Stimulated activated effector memory CD8-positive, alpha-beta T cell treated with anti-CD3 and anti-CD28 coated beads, Interleukin-12 subunit alpha, Interleukin-12 subunit beta, amount 100 ng/mL, for 72 hours (primary cell): Measurements from ENCODE around the gene CIB2.
A peak's percentile ranks its signal among the peaks of the same experiment; 100 is the strongest.

Experiments used
- ATAC-seq: fragments of 150-1000 bp; cut with Tn5 transposase; 2 replicates; pipeline ENCODE4 v1.10.0; 2021
- DNase-seq, 2 donors: peaks; one replicate each; pipeline ENCODE4 v3.0.0; 2021 to 2022; ENCODE audit warnings: low spot score in 2 of 2
- H3K27ac Mint-ChIP-seq: one replicate; pipeline ENCODE4 v1.8.0; 2022; ENCODE audit warnings: mild to moderate bottlenecking, mixed read lengths
- H3K36me3 Mint-ChIP-seq: one replicate; pipeline ENCODE4 v1.8.0; 2022; ENCODE audit warnings: mild to moderate bottlenecking, mixed read lengths
- H3K4me1 Mint-ChIP-seq: one replicate; pipeline ENCODE4 v1.8.0; 2022; ENCODE audit warnings: mixed read lengths
- H3K4me3 Mint-ChIP-seq: one replicate; pipeline ENCODE4 v1.8.0; 2022; ENCODE audit warnings: mild to moderate bottlenecking, mixed read lengths
- H3K9me3 Mint-ChIP-seq: one replicate; pipeline ENCODE4 v1.8.0; 2022; ENCODE audit warnings: mixed read lengths

Gene CIB2

DNA sequence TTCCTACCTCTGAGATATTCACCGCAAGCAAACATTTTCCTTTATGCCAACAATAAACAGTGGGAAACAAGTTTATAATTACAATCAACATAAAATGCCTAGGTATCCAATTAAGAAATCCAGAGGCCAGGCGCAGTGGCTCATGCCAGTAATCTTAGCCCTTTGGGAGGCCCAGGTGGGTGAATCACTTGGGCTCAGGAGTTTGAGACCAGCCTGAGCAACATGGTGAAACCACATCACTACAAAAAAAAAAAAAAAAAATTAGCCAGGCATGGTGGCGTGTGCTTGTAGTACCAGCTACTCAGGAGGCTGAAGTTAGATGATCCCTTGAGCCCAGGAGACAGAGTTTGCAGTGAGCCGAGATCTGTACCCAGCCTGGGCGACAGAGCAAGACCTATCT, 71.0 kb downstream of the CIB2 start:
- ATAC-seq (peak; percentile 56), DNase-seq (no peak)
- Mint-ChIP-seq H3K9me3 (no peaks in the 10 kb centered on the region), H3K4me1 (peaks cover 51% of the 10 kb centered on the region), H3K4me3 (no peak overlapping the region), H3K36me3 (no peaks in the 10 kb centered on the region), H3K27ac (peak overlapping the region; percentile 76)

DNA sequence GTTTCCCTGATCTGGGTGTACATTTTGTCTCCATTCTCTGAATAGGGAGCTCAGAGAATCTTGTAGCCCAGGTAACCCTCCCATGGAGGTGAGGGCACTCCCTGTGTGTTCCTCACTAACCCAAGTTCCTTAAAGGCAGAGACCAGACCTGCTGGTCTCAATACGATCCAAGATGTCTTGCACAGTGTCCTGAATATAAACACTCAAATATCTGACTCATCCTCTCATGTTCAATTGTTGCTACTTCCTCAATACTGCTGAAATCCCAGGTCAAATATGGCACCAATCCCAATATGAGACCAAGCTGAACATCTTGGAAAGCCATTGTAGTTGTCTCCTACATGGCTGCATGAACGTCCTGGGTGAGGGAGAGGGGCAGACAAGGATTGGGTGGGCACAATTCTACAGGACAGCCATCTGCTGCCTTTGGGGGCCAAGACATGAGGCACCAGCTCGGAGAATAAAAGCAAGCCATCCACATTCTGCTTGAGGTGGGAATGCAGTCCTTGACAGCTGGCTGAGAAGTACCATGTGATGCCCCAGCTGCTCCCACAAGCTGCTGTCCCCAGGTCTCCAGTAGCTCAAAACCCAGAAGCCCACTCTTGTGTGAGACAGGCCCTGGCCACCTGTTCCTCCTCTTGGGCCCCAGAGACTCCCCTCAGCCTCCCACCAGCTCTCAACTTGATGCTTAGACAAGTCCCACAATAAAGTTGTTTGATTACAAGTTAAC, 72.0 kb downstream of the CIB2 start:
- no peaks in the 10 kb centered on the region for H3K9me3 Mint-ChIP-seq
- ATAC-seq (no peak), DNase-seq (no peak)
- no peaks in the 10 kb centered on the region for H3K36me3 Mint-ChIP-seq
- peaks cover 57% of the 10 kb centered on the region for H3K4me1 Mint-ChIP-seq
- H3K27ac Mint-ChIP-seq, result peak overlapping the region; percentile 76
- no peak overlapping the region for H3K4me3 Mint-ChIP-seq

DNA sequence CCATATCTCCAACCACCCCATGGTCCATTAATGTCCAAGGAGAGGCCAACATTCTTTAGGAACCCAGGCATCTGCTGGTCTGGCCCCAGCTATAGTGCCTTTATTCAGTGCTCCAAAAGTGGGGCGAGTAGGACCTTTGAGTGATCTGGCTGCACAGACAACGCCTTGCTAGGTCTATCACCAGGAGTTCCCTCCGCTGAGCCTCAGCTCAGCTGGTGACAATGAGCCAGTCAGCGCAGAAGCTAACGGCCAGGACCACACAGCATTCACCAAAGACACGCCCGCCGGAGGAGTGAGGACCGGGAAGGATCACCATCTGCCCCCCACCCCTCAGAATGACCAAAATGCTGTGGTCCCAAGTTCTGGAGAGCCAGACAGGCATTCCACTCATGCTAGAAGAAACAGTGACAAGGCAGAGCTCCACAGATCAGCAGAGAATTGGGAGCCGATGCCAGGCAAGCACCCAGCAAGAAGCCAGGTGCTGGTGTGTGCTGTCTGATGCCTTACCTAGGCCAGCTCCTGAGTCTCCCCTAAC, 72.8 kb downstream of the CIB2 start:
- H3K9me3 Mint-ChIP-seq, result no peaks in the 10 kb centered on the region
- DNase-seq, result no peak
- peaks cover 64% of the 10 kb centered on the region for H3K4me1 Mint-ChIP-seq
- peak overlapping the region; percentile 76 for H3K27ac Mint-ChIP-seq
- no peak for ATAC-seq
- H3K36me3 Mint-ChIP-seq, result peaks cover 7% of the 10 kb centered on the region
- H3K4me3 Mint-ChIP-seq, result no peak overlapping the region

DNA sequence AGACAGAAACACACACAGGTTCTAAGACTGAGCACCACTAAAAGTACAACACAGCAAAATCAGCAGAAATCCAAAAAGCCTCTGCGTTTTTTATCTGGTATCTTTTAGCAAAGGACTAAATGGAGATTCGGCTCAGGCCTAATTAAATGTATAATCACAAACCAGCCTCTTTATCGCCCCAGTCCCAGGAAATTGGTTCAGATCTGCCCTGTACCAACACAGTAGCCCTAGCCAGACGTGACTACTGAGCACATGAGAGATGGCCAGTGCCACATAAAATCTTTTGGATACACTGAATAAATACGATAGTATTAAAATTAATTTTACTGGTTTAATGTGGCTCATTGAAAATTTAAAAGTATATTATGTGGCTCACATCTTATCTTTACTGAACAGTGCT, 73.4 kb downstream of the CIB2 start:
- ATAC-seq (no peak), DNase-seq (no peak)
- Mint-ChIP-seq H3K36me3 (peaks cover 13% of the 10 kb centered on the region), H3K27ac (peak overlapping the region; percentile 70), H3K9me3 (no peaks in the 10 kb centered on the region), H3K4me1 (peaks cover 71% of the 10 kb centered on the region), H3K4me3 (no peak overlapping the region)

DNA sequence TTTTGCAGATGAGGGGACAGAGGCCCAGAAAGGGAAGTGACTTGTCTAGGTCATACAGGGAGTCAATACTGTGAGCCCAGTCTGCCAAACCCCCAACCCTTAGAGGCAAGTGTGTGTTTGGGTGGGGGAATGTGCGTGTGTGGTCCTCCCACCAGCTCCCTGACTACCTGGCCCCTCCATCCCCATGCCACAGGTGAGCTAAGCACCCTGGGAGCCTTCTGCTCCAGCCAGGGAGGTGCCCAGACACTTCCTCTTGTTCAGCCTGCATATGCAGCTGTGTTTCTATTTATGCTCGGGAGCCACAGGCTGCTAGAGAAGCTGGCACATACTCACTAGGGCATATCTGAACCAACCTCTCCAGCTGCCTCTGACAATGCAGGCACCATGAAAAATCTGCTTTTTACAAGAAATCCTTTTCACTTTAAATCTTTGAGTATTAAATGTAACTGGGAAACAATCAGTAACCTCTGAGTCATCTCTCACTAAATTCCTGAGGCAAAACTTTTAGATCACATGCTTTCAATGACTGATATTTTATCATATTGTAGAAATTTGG, 74.5 kb downstream of the CIB2 start:
- Mint-ChIP-seq H3K9me3 (no peaks in the 10 kb centered on the region), H3K4me1 (peaks cover 76% of the 10 kb centered on the region), H3K27ac (peak overlapping the region; percentile 70), H3K36me3 (peaks cover 20% of the 10 kb centered on the region), H3K4me3 (peak overlapping the region; percentile 39)
- no peak for ATAC-seq
- DNase-seq, result no peak

DNA sequence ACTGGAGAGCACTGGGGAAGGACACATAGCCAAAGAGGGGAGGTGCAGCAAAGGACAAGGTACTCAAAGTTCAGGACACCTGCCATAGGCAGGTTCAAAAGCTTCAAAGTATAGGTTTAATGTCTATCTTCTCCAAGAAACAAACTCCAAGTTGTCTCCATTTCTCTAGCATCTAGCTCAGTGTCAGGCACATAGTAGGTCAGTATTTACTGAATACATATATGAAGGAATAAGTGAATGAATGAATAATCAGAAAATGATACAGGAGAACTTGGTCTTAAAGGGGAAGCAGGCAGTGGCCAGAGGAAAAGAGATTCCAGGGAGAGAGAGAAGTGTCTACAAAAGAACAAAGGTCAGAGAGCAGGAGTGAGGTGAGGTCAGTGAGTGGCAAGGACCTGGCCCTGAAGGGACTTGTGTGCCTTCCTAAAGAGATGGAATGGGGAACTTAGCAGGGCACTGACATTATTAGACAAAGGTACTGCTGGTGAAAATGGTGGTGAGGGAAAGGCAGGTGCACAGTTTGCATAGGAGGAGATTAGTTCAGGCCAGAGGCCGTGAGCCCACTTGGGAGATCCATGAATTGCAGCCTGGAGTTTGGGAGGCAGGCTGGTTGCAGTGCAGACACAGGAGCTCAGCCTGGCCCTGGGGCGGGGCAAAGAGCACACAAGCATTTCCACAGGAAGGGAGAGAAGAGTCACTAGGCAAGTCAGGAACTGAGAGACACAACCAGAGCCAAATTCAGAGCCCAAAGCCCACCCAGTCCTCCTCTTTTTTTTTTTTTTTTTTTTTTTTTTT, 75.1 kb downstream of the CIB2 start:
- no peak for DNase-seq
- peaks cover 20% of the 10 kb centered on the region for H3K36me3 Mint-ChIP-seq
- H3K4me1 Mint-ChIP-seq, result peaks cover 82% of the 10 kb centered on the region
- H3K27ac Mint-ChIP-seq, result peak overlapping the region; percentile 70
- ATAC-seq, result peak; percentile 42
- no peaks in the 10 kb centered on the region for H3K9me3 Mint-ChIP-seq
- H3K4me3 Mint-ChIP-seq, result peak overlapping the region; percentile 39

DNA sequence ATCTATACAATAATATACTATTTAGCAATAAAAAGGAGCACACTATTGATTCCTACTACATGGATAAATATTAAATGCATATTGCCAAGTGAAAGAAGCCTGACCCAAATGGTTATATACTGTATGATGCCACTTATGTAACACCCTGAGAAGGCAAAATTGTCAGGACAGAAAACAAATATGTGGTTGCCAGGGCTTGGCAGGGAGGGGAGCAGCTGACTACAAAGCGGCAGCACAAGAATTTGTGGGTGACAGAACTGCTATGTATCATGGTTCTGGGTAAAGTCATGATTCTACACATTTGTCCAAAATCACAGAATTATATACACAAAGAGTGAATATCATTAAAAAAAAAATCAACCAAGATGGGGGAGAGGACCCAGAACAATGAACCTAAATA, 76.3 kb downstream of the CIB2 start:
- peaks cover 88% of the 10 kb centered on the region for H3K4me1 Mint-ChIP-seq
- H3K9me3 Mint-ChIP-seq, result no peaks in the 10 kb centered on the region

More for the DNA sequence above, 76.3 kb downstream of the CIB2 start:
- ATAC-seq, result peak; percentile 29
- Mint-ChIP-seq H3K36me3 (peaks cover 30% of the 10 kb centered on the region), H3K4me3 (peak overlapping the region; percentile 39), H3K27ac (peak overlapping the region; percentile 70)
- no peak for DNase-seq
